PFSK-1 (cell line): Measurements from ENCODE around the gene MCM7.

ENCODE experiments used
- FOXP2 ChIP-seq: optimal IDR thresholded peaks from 2 replicates; pipeline ENCODE3; 2011; ENCODE audit warnings: borderline replicate concordance, control low read depth, inconsistent platforms; ENCODE audit not compliant: insufficient read depth; ENCODE audit errors: extremely low read length, extremely low read depth
- POLR2AphosphoS5 ChIP-seq: IDR thresholded peaks from 2 replicates; pipeline ENCODE4 v1.6.1; 2012; ENCODE audit warnings: low read depth, mild to moderate bottlenecking, control low read depth, low read length, moderate library complexity
- SIN3A ChIP-seq: IDR thresholded peaks from 2 replicates; pipeline ENCODE4 v1.6.1; 2012; ENCODE audit warnings: mild to moderate bottlenecking, low read length, moderate library complexity, borderline replicate concordance; ENCODE audit not compliant: insufficient read depth
- TAF1 ChIP-seq: IDR thresholded peaks from 2 replicates; pipeline ENCODE4 v1.6.1; 2012; ENCODE audit warnings: low read length, control low read depth, borderline replicate concordance; ENCODE audit not compliant: insufficient read depth
- TF ChIP-seq, protein P1 (sequence below), 2 experiments: IDR thresholded peaks; 2 replicates each; pipeline versions ENCODE4 v1.6.1 to v1.8.0; 2011 to 2012; ENCODE audit warnings: low read depth in 2 of 2, low read length in 2 of 2, control low read depth in 1 of 2, inconsistent platforms in 1 of 2, mild to moderate bottlenecking in 1 of 2, moderate library complexity in 1 of 2; ENCODE audit not compliant: insufficient read depth in 1 of 2

MCM7 gene

DNA sequence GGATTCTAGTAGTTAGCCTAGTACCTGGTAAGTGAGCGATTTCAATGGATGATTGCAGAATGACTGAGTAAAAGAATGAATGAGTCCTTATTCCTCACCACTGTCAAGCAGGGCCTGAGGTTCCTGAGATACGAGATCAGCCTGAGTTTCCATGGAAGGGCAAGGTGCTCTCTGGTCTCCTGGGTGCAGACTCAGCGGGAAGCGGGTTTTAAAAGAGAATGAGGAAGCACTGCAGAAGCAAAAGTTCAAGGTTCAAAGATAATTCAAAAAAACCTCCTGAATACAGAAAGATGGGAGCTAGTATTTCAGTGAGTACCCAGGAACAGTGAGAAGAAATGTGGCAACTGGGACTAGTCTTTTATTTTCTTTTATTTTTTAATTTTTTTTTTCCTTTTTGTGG is 24.0 kb downstream of the MCM7 start:
- TF ChIP-seq TAF1, result no peak
- TF ChIP-seq POLR2AphosphoS5, result no peak
- no peak for TF ChIP-seq SIN3A
- no peak for TF ChIP-seq FOXP2
- TF ChIP-seq, protein P1, sequence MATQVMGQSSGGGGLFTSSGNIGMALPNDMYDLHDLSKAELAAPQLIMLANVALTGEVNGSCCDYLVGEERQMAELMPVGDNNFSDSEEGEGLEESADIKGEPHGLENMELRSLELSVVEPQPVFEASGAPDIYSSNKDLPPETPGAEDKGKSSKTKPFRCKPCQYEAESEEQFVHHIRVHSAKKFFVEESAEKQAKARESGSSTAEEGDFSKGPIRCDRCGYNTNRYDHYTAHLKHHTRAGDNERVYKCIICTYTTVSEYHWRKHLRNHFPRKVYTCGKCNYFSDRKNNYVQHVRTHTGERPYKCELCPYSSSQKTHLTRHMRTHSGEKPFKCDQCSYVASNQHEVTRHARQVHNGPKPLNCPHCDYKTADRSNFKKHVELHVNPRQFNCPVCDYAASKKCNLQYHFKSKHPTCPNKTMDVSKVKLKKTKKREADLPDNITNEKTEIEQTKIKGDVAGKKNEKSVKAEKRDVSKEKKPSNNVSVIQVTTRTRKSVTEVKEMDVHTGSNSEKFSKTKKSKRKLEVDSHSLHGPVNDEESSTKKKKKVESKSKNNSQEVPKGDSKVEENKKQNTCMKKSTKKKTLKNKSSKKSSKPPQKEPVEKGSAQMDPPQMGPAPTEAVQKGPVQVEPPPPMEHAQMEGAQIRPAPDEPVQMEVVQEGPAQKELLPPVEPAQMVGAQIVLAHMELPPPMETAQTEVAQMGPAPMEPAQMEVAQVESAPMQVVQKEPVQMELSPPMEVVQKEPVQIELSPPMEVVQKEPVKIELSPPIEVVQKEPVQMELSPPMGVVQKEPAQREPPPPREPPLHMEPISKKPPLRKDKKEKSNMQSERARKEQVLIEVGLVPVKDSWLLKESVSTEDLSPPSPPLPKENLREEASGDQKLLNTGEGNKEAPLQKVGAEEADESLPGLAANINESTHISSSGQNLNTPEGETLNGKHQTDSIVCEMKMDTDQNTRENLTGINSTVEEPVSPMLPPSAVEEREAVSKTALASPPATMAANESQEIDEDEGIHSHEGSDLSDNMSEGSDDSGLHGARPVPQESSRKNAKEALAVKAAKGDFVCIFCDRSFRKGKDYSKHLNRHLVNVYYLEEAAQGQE (IDR thresholded peaks at IDR 0.05; ENCODE audit: insufficient read depth in 1 of 2, low read depth in 2 of 2, low read length in 2 of 2), result no peak

DNA sequence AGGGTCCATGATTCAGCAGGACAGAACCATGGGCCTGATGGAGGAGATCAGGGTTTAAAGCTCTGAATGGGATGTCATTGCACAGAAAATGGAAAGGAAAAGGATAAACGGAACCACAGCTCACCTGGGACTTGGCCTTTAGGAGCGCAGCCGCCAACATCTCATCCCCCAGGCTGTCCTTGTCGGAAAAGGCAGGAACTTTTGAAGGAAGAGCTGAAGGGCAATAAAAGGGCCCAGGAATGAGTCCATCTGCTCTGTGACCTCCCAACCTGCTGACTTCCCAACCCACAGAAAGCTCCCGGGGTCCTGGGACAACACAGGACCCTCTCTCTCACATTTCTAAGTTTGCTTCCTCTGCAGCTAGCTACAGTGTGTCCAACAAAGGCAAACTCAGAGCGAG is 25.8 kb downstream of the MCM7 start:
- TF ChIP-seq TAF1, result no peak
- TF ChIP-seq SIN3A, result no peak

GRCh38 chr7:100074841-100075240 is 26.4 kb downstream of the MCM7 start:
- no peak for TF ChIP-seq TAF1
- TF ChIP-seq, protein P1 (IDR thresholded peaks at IDR 0.05; ENCODE audit: insufficient read depth in 1 of 2, low read depth in 2 of 2, low read length in 2 of 2), result no peak
- no peak for TF ChIP-seq FOXP2
- TF ChIP-seq SIN3A, result no peak
- no peak for TF ChIP-seq POLR2AphosphoS5

- TF ChIP-seq FOXP2 (no peak), POLR2AphosphoS5 (no peak), SIN3A (no peak), TAF1 (no peak)
- TF ChIP-seq, protein P1 (IDR thresholded peaks at IDR 0.05; ENCODE audit: insufficient read depth in 1 of 2, low read depth in 2 of 2, low read length in 2 of 2), result no peak
Measured at GRCh38 chr7:100072462-100072861, 28.7 kb downstream of the MCM7 start.

DNA sequence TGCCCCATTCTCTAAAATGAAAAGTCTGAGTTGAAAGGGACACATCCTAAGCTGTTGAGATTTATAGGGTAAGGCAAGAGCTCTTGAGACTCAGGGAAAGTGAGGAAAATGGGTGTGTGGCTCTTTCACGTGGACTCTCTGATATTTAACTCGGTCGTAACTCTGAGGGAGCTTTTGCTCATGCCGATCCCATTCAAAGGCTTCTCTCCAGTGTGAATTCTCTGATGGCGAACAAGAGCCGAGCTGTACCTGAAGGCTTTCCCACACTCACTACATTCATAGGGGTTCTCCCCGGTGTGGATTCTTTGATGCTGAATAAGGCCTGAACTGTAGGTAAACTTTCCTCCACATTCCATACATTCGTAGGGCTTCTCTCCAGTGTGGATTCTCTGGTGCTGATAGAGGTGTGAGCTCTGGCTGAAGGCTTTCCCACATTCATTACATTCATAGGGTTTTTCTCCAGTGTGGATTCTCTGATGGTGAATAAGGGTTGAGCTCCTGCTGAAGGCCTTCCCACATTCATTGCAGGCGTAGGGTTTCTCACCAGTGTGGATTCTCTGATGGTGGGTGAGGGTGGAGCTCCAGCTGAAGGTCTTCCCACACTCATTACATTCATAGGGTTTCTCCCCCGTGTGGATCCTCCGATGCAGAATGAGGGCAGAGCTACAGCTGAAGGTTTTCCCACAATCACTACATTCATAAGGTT is 30.0 kb downstream of the MCM7 start:
- TF ChIP-seq TAF1, result no peak
- TF ChIP-seq POLR2AphosphoS5, result no peak
- TF ChIP-seq SIN3A, result no peak
- no peak for TF ChIP-seq FOXP2
- TF ChIP-seq, protein P1 (IDR thresholded peaks at IDR 0.05; ENCODE audit: insufficient read depth in 1 of 2, low read depth in 2 of 2, low read length in 2 of 2), result no peak
